Measurements from ENCODE around the gene FIP1L1. TPM values are rescaled to one million over a fixed set of nuclear protein-coding genes. Genes with fewer than 3 reads are reported as not detected.

FIP1L1 gene
- total and polyA plus RNA-seq, 2 of the 4 experiments (the other 2 are of a cell fraction) = 31.1 to 37.5 TPM

- peak overlapping the region; percentile 59 for H2AK9ac ChIP-seq (replicated peaks; ENCODE audit: low read depth, low read length, poor library complexity)
- WGBS, 2 experiments (ENCODE audit: extremely low coverage in 2 of 2, insufficient read length in 1 of 2) = no CpG with 5 or more reads among the region's 4 CpGs
- H3K18ac ChIP-seq (ENCODE audit: low read depth, low read length) = peak overlapping the region; percentile 97
- H3K4me1 ChIP-seq (ENCODE audit: control insufficient read depth, insufficient read depth, low read length) = peaks cover 22% of the 10 kb centered on the region
- intact Hi-C loops (cut with micrococcal nuclease) (loop anchor here (5.0 kb wide), 5 partner anchors 98 to 748 kb away; partner anchors contain the start of gene PDGFRA), in situ Hi-C loops (cut with MboI; ENCODE audit: low sequenced_read_pairs) (no loop called here), dilution Hi-C loops (cut with HindIII; ENCODE audit: low sequenced_read_pairs, unreplicated experiment) (no loop called here)
- peaks cover 7% of the 10 kb centered on the region; the same call in 1 of the 2 replicates for H3K9me1 ChIP-seq (ENCODE audit: insufficient read depth, low read length)
- H3K56ac ChIP-seq (ENCODE audit: extremely low read depth, insufficient read depth, low read length) = peak overlapping the region; percentile 37; the same call in 1 of the 2 replicates
- H2BK120ac ChIP-seq (ENCODE audit: low read depth, low read length) = peak overlapping the region; percentile 98
- no peaks in the 10 kb centered on the region for H3K27me3 ChIP-seq (ENCODE audit: control insufficient read depth, insufficient read depth, low read length)
- peak overlapping the region; percentile 76; the same call in 1 of the 2 replicates for H4K5ac ChIP-seq (ENCODE audit: low read depth, low read length)
- H3K79me1 ChIP-seq (ENCODE audit: low read depth in 1 of 2, low read length in 2 of 2) = no peaks in the 10 kb centered on the region
- peak overlapping the region; percentile 90 for H3K27ac ChIP-seq (ENCODE audit: insufficient read depth, low read length)
- peak overlapping the region; percentile 82 for H3K4ac ChIP-seq (ENCODE audit: low read depth, low read length)
- H4K91ac ChIP-seq (ENCODE audit: insufficient read depth, low read depth, low read length) = peak overlapping the region; percentile 86
- ChIA-PET CTCF (interaction anchor here (0.5 to 1.6 kb wide), 2 partner anchors 164 to 228 kb away, joined by 3 read pairs; no protein-coding TSS in a partner anchor), POLR2A (ENCODE audit: unreplicated experiment) (no interaction called here)
- peak overlapping the region; percentile 72 for H2AFZ ChIP-seq (replicated peaks; ENCODE audit: low read length, poor library complexity)
- H2BK20ac ChIP-seq (ENCODE audit: low read depth, low read length) = peak overlapping the region; percentile 98
- H3K14ac ChIP-seq (replicated peaks; ENCODE audit: low read depth, low read length) = peak overlapping the region; percentile 69
- DNase-seq = peak; percentile 94
- BruUV-seq (replicated peaks) = no TSS peak
- no peaks in the 10 kb centered on the region for H3K36me3 ChIP-seq (ENCODE audit: control insufficient read depth, insufficient read depth, low read length)
- H3K4me2 ChIP-seq (ENCODE audit: low read depth, low read length) = peak overlapping the region; percentile 70; the same call in 1 of the 2 replicates
- no peak overlapping the region for H3K4me3 ChIP-seq (ENCODE audit: insufficient read depth, low read depth, low read length)
- H2AK5ac ChIP-seq (ENCODE audit: low read depth, low read length) = peak overlapping the region; percentile 97; the same call in 1 of the 2 replicates
- H3K23ac ChIP-seq (ENCODE audit: low read depth, low read length) = peak overlapping the region; percentile 66; the same call in 1 of the 2 replicates
- peak; percentile 40 for ATAC-seq (ENCODE audit: low read depth)
- H3K9ac ChIP-seq (ENCODE audit: low read depth, low read length) = no peak overlapping the region
- H3K9me3 ChIP-seq (ENCODE audit: control insufficient read depth, insufficient read depth, low read length) = no peaks in the 10 kb centered on the region
- no peaks in the 10 kb centered on the region for H4K20me1 ChIP-seq (ENCODE audit: insufficient read depth, low read length)
- H2BK15ac ChIP-seq (ENCODE audit: low read depth, low read length) = peak overlapping the region; percentile 76
- H4K8ac ChIP-seq (ENCODE audit: low read depth in 2 of 2, low read length in 2 of 2) = peak overlapping the region; percentile 39 to 88
- peak overlapping the region; percentile 96 for H2BK5ac ChIP-seq (ENCODE audit: low read depth, low read length, poor library complexity, severe bottlenecking)
- TF ChIP-seq MAZ (IDR thresholded peaks at IDR 0.05; ENCODE audit: borderline replicate concordance, low read depth, low read length) = no peak
- TF ChIP-seq CTCF (conservative IDR thresholded peaks at IDR 0.05; ENCODE audit: low read depth, low read length) = no peak
- no peak; the same call in 1 of the 2 replicates for TF ChIP-seq BHLHE40 (IDR thresholded peaks at IDR 0.05; ENCODE audit: low read depth, low read length)
- TF ChIP-seq, protein P1, sequence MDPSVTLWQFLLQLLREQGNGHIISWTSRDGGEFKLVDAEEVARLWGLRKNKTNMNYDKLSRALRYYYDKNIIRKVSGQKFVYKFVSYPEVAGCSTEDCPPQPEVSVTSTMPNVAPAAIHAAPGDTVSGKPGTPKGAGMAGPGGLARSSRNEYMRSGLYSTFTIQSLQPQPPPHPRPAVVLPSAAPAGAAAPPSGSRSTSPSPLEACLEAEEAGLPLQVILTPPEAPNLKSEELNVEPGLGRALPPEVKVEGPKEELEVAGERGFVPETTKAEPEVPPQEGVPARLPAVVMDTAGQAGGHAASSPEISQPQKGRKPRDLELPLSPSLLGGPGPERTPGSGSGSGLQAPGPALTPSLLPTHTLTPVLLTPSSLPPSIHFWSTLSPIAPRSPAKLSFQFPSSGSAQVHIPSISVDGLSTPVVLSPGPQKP (IDR thresholded peaks at IDR 0.05; ENCODE audit: borderline replicate concordance, low read depth, low read length) = no peak
- TF ChIP-seq FOS (IDR thresholded peaks at IDR 0.05; ENCODE audit: low read depth, low read length) = peak; percentile 91
- peak; percentile 82 for TF ChIP-seq NFE2L2 (IDR thresholded peaks at IDR 0.05; ENCODE audit: low read depth, low read length)
- no peak for TF ChIP-seq POLR2A (IDR thresholded peaks at IDR 0.05; ENCODE audit: low read depth, low read length)
- TF ChIP-seq SMC3 (IDR thresholded peaks at IDR 0.05; ENCODE audit: low read depth, low read length) = no peak
- no peak for TF ChIP-seq RFX5 (IDR thresholded peaks at IDR 0.05; ENCODE audit: low read depth, low read length)
- 0 out of 2 replicates have a peak, but pooled peaks have one; percentile 3 for TF ChIP-seq RAD21 (IDR thresholded peaks at IDR 0.05; ENCODE audit: low read length)
- no peak for TF ChIP-seq MXI1 (IDR thresholded peaks at IDR 0.05; ENCODE audit: borderline replicate concordance, low read depth, low read length)
- peak; percentile 86 for TF ChIP-seq MAFK (IDR thresholded peaks at IDR 0.05; ENCODE audit: low read depth, low read length)
- TF ChIP-seq CEBPB (IDR thresholded peaks at IDR 0.05; ENCODE audit: low read depth, low read length) = no peak; the same call in 1 of the 2 replicates
- TF ChIP-seq RCOR1 (IDR thresholded peaks at IDR 0.05; ENCODE audit: insufficient replicate concordance, low read length) = peak; percentile 82
- no peak for TF ChIP-seq CHD1 (IDR thresholded peaks at IDR 0.05; ENCODE audit: low read depth, low read length)
These were observed 101.4 kb downstream of the FIP1L1 start for GRCh38 chr4:53478671-53479456.
